GM18520 (cell line): ENCODE results near the gene PIH1D1.

ENCODE experiments used
- ATAC-seq: cut with Tn5 transposase; IDR thresholded peaks from one replicate; pipeline ENCODE4 v1.9.1; 2021; ENCODE audit not compliant: unreplicated experiment

Gene PIH1D1

GRCh38 chr19:49436381-49437017, 15.1 kb downstream of the PIH1D1 start:
- no peak for ATAC-seq

- ATAC-seq, result no peak
Measured at GRCh38 chr19:49435670-49436069, 15.9 kb downstream of the PIH1D1 start.

GRCh38 chr19:49434907-49435583, 16.6 kb downstream of the PIH1D1 start:
- ATAC-seq, result no peak

GRCh38 chr19:49433240-49433901, 18.2 kb downstream of the PIH1D1 start:
- ATAC-seq, result no peak

- no peak for ATAC-seq
Measured at GRCh38 chr19:49432141-49433073, 19.2 kb downstream of the PIH1D1 start.

DNA sequence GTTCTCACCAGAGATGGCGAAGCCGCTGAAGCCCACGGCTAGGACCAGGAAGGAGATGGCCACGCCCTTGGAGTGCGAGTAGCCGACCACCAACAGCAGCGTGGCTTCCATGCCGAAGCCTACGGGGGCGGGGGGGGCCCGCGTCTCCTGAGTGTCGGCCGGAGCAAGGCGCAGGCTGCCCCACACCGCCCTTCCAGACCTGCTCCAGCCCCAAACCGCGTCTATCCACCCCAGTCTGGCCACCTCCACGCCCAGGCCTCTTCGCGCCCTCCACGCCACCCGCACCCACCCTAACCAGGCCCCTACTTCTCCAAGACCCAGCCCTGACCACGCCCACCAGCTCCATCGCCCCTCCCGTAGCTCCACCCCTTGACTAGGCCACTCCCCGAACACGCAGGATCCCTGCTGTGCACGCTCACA, 20.3 kb downstream of the PIH1D1 start:
- no peak for ATAC-seq

- ATAC-seq, result no peak
Measured at GRCh38 chr19:49430678-49431329, 20.8 kb downstream of the PIH1D1 start.

DNA sequence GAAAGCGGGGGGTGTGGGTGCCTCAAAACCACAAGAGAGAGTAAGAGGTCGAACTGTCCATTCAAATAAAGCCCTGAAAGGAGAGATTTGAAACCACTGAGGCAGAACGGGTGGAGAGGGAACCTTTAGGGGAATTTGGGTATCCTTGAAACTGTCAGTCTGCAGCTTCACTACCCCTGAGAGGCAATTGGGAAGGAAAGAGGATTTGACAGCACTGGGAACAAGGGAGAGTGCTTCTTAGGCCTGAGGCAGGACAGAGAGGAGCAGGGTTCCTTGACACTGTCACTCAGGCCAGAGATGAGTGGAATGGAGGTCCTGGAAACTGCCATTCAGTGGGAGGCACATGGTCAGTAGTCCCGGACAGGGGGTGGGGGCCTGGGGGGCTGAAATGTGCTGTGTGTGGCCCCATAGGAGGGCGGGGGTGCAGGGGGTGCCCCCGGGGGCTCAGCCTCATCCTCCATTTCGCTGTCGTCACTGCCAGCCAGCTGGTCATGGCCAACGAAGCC, 21.4 kb downstream of the PIH1D1 start:
- ATAC-seq, result no peak

GRCh38 chr19:49428547-49429451, 22.8 kb downstream of the PIH1D1 start:
- ATAC-seq, result no peak

GRCh38 chr19:49427855-49428546, 23.6 kb downstream of the PIH1D1 start:
- no peak for ATAC-seq

DNA sequence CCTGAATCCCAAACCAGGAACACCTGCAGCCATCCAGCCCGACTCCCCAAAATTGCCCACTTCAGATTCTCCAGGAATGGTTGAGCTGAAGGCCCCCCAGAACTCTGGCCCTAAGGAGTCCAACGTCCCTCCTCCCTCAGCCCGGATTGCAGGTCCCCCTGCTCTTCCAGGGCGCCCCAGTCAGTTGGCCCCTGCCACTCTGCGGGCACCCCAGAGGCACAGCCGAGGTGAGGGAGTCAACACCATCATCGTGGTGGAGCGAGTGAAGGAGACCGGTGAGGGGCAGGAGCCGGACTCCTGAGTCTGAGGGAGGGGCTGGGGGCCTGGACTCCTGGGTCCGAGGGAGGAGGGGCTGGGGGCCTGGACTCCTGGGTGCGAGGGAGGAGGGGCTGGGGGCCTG, 24.3 kb downstream of the PIH1D1 start:
- ATAC-seq, result no peak

DNA sequence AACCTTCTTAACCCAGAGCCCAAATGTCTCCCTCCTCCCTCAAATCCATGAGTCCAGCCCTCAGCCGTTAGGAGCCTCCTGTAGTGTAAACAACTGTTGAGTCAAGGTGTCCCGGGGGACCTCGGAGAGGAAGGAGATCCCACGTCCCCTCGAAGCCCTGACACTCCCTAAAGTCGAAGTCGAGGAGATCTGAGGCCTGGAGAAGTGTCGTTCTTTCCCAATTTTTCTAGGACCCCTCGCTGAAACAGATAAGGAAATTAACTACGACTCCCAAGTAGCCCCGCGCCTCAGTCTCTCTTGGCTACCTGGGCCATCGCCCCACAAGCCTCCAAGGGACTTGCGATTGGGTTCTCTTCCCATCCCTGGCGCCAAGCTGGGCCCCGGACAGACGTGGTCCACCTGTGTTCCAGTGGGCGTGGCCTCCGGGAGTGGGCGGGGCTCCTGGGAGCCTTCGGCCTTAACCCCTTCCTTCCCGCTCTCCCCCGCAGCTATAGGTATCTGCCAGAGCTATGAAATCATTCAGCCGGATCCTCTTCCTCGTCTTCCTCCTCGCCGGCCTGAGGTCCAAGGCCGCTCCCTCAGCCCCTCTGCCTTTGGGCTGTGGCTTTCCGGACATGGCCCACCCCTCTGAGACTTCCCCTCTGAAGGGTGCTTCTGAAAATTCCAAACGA, 25.6 kb downstream of the PIH1D1 start:
- no peak for ATAC-seq

DNA sequence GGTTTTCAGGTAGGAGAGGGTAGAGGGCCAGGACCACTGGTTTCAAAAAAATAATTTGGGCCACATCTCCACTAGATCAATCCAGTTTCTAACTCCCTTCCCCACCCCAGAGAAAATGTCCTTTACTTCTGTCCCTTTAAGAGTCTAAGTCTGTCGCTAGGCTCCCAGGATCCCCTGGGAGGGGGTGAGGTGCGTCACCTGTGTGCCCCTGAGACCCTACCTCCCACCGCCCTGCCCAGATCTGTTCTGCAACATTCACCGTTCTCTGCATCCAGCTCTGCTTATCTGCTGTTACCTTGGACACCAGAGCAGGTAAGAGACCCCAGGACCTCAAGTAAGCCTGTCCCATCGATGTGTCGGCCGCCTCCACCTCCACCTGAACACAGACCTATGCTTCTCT, 26.4 kb downstream of the PIH1D1 start, which contains the start of gene GFY:
TSS of gene GFY (plus strand) at position 211 of the 400 bp plus-strand sequence. CDS start 1,043 bp downstream, outside the sequence.
- no peak for ATAC-seq

GRCh38 chr19:49423985-49424303, 27.7 kb downstream of the PIH1D1 start:
- ATAC-seq, result no peak

DNA sequence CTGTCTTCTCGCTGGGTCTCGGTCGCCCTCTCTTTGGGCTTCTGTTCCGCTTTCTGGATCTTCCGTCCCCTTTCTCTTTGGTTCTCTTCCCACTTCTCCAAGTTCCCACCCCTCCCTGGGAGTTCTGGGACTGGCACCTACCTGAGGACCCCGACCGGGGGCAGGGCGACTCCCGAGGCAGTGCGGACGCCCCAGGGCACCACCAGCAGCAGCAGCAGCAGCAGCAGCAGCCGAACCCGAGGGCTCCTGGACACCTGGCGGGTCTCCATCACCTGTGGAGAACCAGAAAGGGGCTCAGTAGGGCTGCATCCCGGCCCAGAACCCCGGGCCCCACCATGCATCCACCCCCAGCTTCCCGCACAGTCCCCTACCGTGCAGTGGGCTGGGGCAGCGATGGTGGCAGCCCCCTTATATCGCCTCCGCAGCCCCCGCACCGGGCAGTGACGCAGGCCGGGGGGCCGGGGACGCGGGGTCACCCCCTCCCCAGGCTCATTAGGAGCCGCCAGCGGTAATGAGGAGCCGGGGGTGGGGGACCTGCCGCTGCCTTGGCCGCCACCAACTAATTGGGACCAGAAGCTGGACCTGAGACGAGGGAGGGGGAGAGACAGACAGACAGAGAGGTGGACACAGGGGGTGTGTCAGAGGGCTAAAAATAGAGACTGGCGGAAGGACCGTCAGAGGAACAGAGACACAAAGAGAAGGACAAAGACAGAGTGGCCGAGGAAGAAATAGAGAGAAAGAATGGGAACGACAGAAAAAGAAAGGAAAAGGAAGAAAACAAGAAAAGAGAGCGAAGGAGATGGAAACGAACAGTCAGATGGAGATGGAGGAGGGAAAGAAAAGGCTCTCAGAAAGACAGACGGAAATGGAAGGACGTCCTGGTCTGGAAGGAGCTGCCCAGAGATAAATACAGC, 28.3 kb downstream of the PIH1D1 start, which contains the start of gene PTH2:
TSS of gene PTH2 (minus strand) at position 371 of the 914 bp plus-strand sequence. CDS start at position 269, 102 bp downstream.
- no peak for ATAC-seq

DNA sequence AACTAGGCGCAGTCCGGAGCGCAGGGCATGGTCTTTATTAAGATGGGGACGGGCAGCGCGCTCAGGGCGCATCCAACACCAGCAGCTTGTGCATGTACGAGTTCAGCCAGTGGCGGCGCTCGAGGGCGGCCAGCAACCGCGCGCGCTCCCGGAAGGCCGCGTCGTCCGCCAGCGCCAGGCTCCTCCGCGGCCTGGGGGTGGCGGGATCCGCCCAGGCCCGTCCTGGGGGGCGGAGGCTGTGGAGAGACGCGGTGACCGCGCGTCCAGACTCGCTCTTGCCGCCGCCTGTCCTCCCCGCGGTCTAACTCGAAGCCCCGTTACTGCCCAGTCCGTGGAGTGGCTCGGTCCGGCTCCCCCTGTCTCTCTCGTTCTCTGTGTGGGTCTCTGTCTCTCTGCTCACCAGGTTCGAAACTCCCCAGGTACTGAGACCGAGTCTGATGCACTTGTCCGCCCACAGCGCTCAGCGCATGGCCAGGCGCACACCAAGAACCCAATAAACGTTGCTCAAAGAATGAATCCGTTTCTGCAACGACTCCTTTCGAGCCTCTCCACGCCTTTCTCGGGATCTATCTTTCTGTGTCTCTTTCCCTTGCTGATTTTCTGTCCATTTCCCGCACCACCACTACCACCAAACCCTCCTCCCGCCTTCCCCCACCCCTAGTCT, 29.1 kb downstream of the PIH1D1 start:
- no peak for ATAC-seq

DNA sequence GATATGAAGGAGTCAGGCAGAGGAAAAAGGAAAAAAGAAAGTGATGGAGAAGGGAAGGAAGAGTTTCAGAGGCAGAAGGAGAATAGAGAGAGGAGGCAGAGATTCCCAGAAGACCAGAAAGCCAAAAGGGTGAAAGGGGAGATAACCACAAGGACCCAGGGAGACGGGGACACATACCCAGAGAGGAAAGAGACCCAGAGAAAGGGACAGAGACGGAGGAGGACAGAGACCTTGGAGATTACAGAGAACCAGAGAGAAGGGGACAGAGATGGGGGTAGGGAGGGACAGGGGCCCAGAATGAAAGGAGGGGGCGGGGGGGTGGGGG, 29.8 kb downstream of the PIH1D1 start:
- no peak for ATAC-seq
